Hepatocyte (in vitro differentiated cells): ENCODE data around the gene GIMAP8.

Source experiments
- CTCF ChIP-seq: fragments of 200-600 bp; sonication (generic); IDR thresholded peaks from 2 replicates; pipeline ENCODE4 v1.5.1; 2016; ENCODE audit warnings: antibody characterized with exemption, mild to moderate bottlenecking; ENCODE audit not compliant: poor library complexity
- EZH2 ChIP-seq: fragments of 200-600 bp; sonication (generic); IDR thresholded peaks from 2 replicates; pipeline ENCODE4 v1.6.1; 2016; ENCODE audit warnings: antibody characterized with exemption, mild to moderate bottlenecking, borderline replicate concordance
- EZH2phosphoT487 ChIP-seq: fragments of 200-600 bp; sonication (generic); IDR thresholded peaks from one replicate; pipeline ENCODE4 v1.6.1; 2018; ENCODE audit warnings: antibody characterized with exemption, mild to moderate bottlenecking, low read depth, moderate library complexity; ENCODE audit not compliant: unreplicated experiment, severe bottlenecking

GRCh38 chr7:150502519-150502918 lies 52.1 kb downstream of the GIMAP8 start:
- TF ChIP-seq CTCF (no peak), EZH2 (no peak), EZH2phosphoT487 (no peak)
